Upper lobe of right lung (tissue), 1 donor: ENCODE results near the gene NPLOC4. TPM values are rescaled to one million over a fixed set of nuclear protein-coding genes. Genes with fewer than 3 reads are reported as not detected.

ENCODE experiments used
- ATAC-seq: fragments of 200-7000 bp; cut with Tn5 transposase; one replicate; pipeline ENCODE4 v1.9.1; 2020; ENCODE audit warnings: mild to moderate bottlenecking, moderate library complexity
- DNase-seq: peaks from one replicate; pipeline ENCODE4 v3.0.0-alpha.2; 2020
- H3K27ac ChIP-seq: fragments of 200-600 bp; one replicate; pipeline ENCODE4 v1.8.0; 2022
- H3K27me3 ChIP-seq: fragments of 200-600 bp; one replicate; pipeline ENCODE4 v1.8.0; 2022; ENCODE audit warnings: mild to moderate bottlenecking
- H3K36me3 ChIP-seq: fragments of 200-600 bp; one replicate; pipeline ENCODE4 v1.8.0; 2022
- H3K4me1 ChIP-seq: fragments of 200-600 bp; one replicate; pipeline ENCODE4 v1.8.0; 2022
- H3K4me3 ChIP-seq: fragments of 200-600 bp; one replicate; pipeline ENCODE4 v1.8.0; 2022; ENCODE audit warnings: mild to moderate bottlenecking
- H3K9me3 ChIP-seq: fragments of 200-600 bp; one replicate; pipeline ENCODE4 v1.8.0; 2022
- intact Hi-C: fragments of 100-400 bp; cut with DNase I; formaldehyde crosslinking; loops from one replicate; pipeline ENCODE4 v1.11.0; 2022
- total RNA-seq: library from RNA; stranded (reverse); fragmentation: NEBNext Ultra II Directional; extraction: Animal tissue kit (Norgen Biotek cat#: 25700); gene quantifications from one replicate; pipeline ENCODE4 v1.2.1, GENCODE V29; 2021
- TF ChIP-seq, protein P1 (sequence below): fragments of 200-600 bp; IDR thresholded peaks from one replicate; pipeline ENCODE4 v1.8.0; 2022; ENCODE audit warnings: antibody characterized with exemption
- donor health status: DM: no; HTN: yes; CAD: no; lungs with severe emphysema.

The NPLOC4 gene
- total RNA-seq, 1 donor from 2014 or later: 93.6 TPM

DNA sequence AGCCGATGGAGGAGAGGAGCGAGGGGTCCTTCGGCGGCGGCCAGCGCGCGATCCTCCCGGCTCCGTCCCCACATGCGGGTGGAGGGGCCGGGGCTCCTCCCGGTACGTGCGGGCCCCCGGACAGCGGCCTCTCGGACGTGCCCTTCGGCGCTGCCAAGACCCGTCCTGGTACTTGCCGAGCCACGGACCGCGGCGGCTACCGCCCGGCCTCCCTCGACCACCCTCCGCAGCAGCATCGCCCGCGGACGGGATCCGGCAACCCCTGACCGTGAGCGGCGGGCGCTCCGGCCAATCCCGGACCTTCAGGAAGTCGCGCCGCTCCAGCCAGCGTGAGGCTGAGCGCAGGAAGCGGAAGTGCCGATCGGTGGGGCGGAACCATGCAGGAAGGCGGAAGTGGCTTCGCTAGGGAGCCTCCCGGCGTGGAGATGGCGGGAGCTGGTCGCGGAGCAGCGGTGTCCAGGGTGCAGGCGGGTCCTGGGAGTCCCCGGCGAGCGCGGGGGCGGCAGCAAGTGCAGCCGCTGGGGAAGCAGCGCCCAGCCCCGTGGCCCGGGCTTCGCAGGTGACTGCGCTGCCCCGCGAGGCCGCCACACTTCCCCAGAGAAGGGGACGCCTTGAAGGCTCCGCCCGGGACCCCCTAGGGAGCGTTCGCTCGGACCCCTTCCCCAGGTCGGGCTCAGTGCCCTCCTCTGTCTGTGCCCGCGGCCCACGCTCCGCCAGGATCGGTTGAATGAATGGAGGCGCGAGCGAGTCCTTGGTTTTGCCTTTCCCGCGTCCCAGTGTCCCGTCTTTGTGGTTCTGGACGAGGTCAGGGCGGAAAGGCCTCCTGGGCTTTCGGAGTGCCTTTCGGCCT, 29.7 kb upstream of the NPLOC4 start, which contains the start of the genes CCDC137 and OXLD1:
Gene CCDC137 (plus strand): TSS at position 396 of the 850 bp plus-strand sequence. CDS start 30 bp downstream, at position 426.
Gene OXLD1 (minus strand): TSS at position 264 of the 850 bp plus-strand sequence. CDS start 28 bp downstream, at position 236.
- intact Hi-C loops: no loop called here

DNA sequence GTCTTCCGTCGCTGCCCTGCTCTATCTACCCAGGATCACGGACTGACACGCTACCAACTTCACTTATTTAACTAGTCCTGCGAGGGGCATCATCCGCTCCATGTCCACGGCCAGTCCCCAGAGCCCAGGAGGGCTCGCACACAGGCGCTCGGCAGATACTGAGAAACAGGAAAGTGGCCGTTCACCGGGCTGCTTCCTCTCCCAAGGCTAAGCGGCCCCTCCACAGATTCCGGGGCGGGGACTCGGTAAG, 29.1 kb upstream of the NPLOC4 start:
- TF ChIP-seq, protein P1, sequence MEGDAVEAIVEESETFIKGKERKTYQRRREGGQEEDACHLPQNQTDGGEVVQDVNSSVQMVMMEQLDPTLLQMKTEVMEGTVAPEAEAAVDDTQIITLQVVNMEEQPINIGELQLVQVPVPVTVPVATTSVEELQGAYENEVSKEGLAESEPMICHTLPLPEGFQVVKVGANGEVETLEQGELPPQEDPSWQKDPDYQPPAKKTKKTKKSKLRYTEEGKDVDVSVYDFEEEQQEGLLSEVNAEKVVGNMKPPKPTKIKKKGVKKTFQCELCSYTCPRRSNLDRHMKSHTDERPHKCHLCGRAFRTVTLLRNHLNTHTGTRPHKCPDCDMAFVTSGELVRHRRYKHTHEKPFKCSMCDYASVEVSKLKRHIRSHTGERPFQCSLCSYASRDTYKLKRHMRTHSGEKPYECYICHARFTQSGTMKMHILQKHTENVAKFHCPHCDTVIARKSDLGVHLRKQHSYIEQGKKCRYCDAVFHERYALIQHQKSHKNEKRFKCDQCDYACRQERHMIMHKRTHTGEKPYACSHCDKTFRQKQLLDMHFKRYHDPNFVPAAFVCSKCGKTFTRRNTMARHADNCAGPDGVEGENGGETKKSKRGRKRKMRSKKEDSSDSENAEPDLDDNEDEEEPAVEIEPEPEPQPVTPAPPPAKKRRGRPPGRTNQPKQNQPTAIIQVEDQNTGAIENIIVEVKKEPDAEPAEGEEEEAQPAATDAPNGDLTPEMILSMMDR: no peak
- Histone ChIP-seq H3K9me3 (no peaks in the 10 kb centered on the region), H3K4me3 (peak overlapping the region; percentile 99), H3K36me3 (peaks cover 22% of the 10 kb centered on the region), H3K27ac (peak overlapping the region; percentile 92), H3K27me3 (no peaks in the 10 kb centered on the region), H3K4me1 (peaks cover 25% of the 10 kb centered on the region)
- ATAC-seq (no peak), DNase-seq (no peak)
- intact Hi-C loops: no loop called here

More for the DNA sequence above, 29.7 kb upstream of the NPLOC4 start, which contains the start of the genes CCDC137 and OXLD1:
- H3K36me3 ChIP-seq: peaks cover 27% of the 10 kb centered on the region
- H3K9me3 ChIP-seq: no peaks in the 10 kb centered on the region
- ATAC-seq: peak; percentile 98
- H3K27me3 ChIP-seq: no peaks in the 10 kb centered on the region
- H3K4me3 ChIP-seq: peak within 1 kb of the TSS; percentile 99
- TF ChIP-seq, protein P1: no peak
- peak within 1 kb of the TSS; percentile 92 for H3K27ac ChIP-seq
- H3K4me1 ChIP-seq: peaks cover 25% of the 10 kb centered on the region
- DNase-seq: peak; percentile 99

DNA sequence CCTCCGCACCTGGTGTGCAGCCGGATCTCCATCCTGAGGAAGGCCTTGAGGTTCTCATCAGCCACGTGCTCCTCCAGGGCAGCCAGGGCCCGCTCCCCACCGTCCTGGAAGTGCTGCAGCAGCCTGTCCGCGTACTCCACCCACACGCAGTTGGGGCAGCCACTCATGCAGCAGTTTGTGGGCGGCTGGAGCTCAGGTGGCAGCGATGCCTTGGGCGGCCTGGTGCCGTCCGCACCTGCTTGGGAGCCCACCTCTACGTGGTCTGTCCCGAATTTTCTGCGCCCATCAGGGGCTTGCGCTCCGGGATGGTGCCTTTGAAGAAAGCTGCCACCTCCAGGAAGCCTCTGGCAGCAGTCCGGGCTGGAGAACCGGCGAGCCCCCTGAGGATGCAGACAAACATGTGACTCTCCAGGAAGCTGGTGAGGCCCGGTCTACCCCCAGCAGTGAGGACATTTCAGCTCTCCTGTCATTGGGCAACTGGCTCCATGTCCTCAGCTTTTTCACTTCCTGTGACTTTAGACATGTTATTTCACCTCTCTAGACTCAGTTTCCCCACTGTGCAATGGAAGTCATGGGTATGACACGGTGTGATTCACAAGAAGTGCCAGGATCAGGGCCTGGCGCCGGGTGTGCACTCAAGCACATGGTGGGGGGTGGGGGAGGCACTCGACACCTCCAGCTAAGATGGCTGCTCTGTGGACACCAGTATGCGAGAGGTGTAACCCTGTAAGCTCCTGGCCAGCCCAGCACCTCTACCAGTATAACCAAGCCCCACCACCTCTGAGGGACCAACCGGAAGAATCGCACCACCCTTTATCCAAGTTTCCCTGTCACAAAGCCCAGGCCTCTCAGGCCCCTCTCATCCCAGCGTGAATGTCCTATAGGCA, 28.5 kb upstream of the NPLOC4 start:
- peak; percentile 78 for DNase-seq
- peak; percentile 45 for ATAC-seq
- peaks cover 17% of the 10 kb centered on the region for H3K36me3 ChIP-seq
- peaks cover 25% of the 10 kb centered on the region for H3K4me1 ChIP-seq
- intact Hi-C loops: no loop called here
- H3K27me3 ChIP-seq: no peaks in the 10 kb centered on the region
- TF ChIP-seq, protein P1: no peak
- peak overlapping the region; percentile 92 for H3K27ac ChIP-seq
- no peaks in the 10 kb centered on the region for H3K9me3 ChIP-seq
- H3K4me3 ChIP-seq: peak overlapping the region; percentile 99

DNA sequence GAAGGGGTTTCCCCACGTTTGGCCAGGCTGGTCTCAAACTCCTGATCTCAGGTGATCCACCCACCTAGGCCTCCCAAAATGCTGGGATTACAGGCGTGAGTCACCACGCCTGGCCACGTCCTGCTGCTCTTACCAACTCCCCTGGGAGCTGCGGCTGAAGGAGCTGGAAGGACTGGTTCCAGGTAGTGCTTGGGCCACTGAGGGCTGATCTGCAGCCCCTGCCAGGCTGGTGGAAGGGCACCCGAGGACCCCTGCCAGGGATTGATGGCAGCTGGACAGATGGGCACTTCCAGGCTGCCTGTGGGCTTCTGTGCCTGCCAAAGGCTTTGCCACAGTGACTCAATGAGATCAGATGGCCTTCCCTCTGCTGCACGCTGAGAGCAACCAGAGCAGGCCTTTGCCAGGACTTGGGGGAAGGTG, 27.1 kb upstream of the NPLOC4 start:
- Histone ChIP-seq H3K27ac (no peak overlapping the region), H3K4me1 (peaks cover 25% of the 10 kb centered on the region), H3K36me3 (peaks cover 6% of the 10 kb centered on the region), H3K27me3 (no peaks in the 10 kb centered on the region), H3K9me3 (no peaks in the 10 kb centered on the region), H3K4me3 (no peak overlapping the region)
- intact Hi-C loops: no loop called here
- ATAC-seq (no peak), DNase-seq (no peak)
- TF ChIP-seq, protein P1: no peak

DNA sequence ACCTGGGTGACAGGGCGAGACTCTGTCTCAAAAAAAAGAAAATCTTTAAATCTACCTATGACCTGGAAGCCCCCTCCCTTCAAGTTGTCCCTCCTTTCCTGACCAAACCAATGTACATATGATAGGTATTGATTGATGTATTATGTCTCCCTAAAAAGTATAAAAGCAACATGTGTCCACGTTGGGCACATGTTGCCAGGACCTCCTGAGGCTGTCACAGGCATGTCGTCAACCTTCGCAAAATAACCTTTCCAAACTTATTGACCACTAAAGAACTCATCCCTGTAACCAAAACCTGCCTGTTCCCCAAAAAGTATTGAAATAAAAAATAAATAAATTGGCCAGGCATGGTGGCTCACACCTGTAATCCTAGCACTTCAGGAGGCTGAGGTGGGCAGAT, 25.1 kb upstream of the NPLOC4 start:
- TF ChIP-seq, protein P1: no peak
- intact Hi-C loops: no loop called here
- ATAC-seq (no peak), DNase-seq (no peak)
- Histone ChIP-seq H3K4me3 (no peak overlapping the region), H3K27me3 (no peaks in the 10 kb centered on the region), H3K9me3 (no peaks in the 10 kb centered on the region), H3K4me1 (peaks cover 13% of the 10 kb centered on the region), H3K36me3 (no peaks in the 10 kb centered on the region), H3K27ac (no peak overlapping the region)
